Hindlimb muscle (tissue), 1 donor: ENCODE measurements around the gene IMP3. TPM values are rescaled to one million over a fixed set of nuclear protein-coding genes. Genes with fewer than 3 reads are reported as not detected.
A peak's percentile ranks its signal among the peaks of the same experiment; 100 is the strongest.
"Not testable (repeated sequence)": the region's sequence is repeated elsewhere in the genome, so short reads cannot be mapped to it uniquely, and the experiment has no call there.

Experiments used
- DNase-seq: peaks from one replicate; pipeline ENCODE4 v3.0.0-alpha.2; 2013
- polyA plus RNA-seq: library from polyadenylated mRNA; unstranded; fragments of 120-200 nt; gene quantifications from one replicate; pipeline ENCODE4 v1.2.1, GENCODE V29; 2013; ENCODE audit not compliant: insufficient read length

Gene IMP3
- polyA plus RNA-seq, 1 donor: 30.3 TPM

- no peak for DNase-seq
These were observed 11.1 kb upstream of the IMP3 start for GRCh38 chr15:75650908-75651809.

GRCh38 chr15:75649848-75650247, 9.8 kb upstream of the IMP3 start:
- no peak for DNase-seq

GRCh38 chr15:75649045-75649761, 9.2 kb upstream of the IMP3 start:
- DNase-seq: no peak

- DNase-seq: peak; percentile 52
These were observed 8.4 kb upstream of the IMP3 start for GRCh38 chr15:75648156-75649000.

- DNase-seq: peak; percentile 88
These were observed 7.5 kb upstream of the IMP3 start, which contains the start of gene SNX33 for GRCh38 chr15:75647370-75648155. Gene SNX33, plus strand, starts transcription at chr15:75647912. Its CDS starts 1,191 bp downstream, at chr15:75649103.

- no peak for DNase-seq
These were observed 6.9 kb upstream of the IMP3 start for GRCh38 chr15:75646944-75647364.

GRCh38 chr15:75646112-75646943, 6.3 kb upstream of the IMP3 start:
- no peak for DNase-seq

- DNase-seq: no peak
These were observed 4.4 kb upstream of the IMP3 start for GRCh38 chr15:75644376-75644775.

- no peak for DNase-seq
These were observed 1.6 kb upstream of the IMP3 start for GRCh38 chr15:75641603-75642002.

GRCh38 chr15:75641179-75641503, 1.1 kb upstream of the IMP3 start:
- no peak for DNase-seq

GRCh38 chr15:75640483-75641178, 607 bp upstream of the IMP3 start:
- peak; percentile 39 for DNase-seq

- DNase-seq: no peak
These were observed 774 bp downstream of the IMP3 start for GRCh38 chr15:75639191-75639708.

- DNase-seq: no peak
These were observed 2.6 kb downstream of the IMP3 start for GRCh38 chr15:75637245-75638009.

- no peak for DNase-seq
These were observed 4.0 kb downstream of the IMP3 start for GRCh38 chr15:75636026-75636425.

GRCh38 chr15:75633922-75634321, 6.1 kb downstream of the IMP3 start:
- not testable (repeated sequence) for DNase-seq

- no peak for DNase-seq
These were observed 8.1 kb downstream of the IMP3 start for GRCh38 chr15:75631935-75632334.

GRCh38 chr15:75625542-75626347, 14.3 kb downstream of the IMP3 start, which contains the start of gene SNUPN:
Gene SNUPN, minus strand, starts transcription at chr15:75625725. Its CDS starts 4,674 bp downstream, at chr15:75621051.
- peak; percentile 97 for DNase-seq

GRCh38 chr15:75622505-75622904, 17.5 kb downstream of the IMP3 start:
- no peak for DNase-seq
